GM12801 (cell line): ENCODE data around the gene RTN4RL2.

Experiments used
- CTCF ChIP-seq: IDR thresholded peaks from one replicate; pipeline ENCODE4 v1.5.1; 2011; ENCODE audit warnings: control low read depth; ENCODE audit not compliant: insufficient read length; ENCODE audit errors: extremely low read depth

Gene RTN4RL2

GRCh38 chr11:57460758-57461749 is 726 bp downstream of the RTN4RL2 start:
- no peak for TF ChIP-seq CTCF

GRCh38 chr11:57461841-57462489 is 1.6 kb downstream of the RTN4RL2 start:
- no peak for TF ChIP-seq CTCF

GRCh38 chr11:57462597-57462996 is 2.3 kb downstream of the RTN4RL2 start:
- no peak for TF ChIP-seq CTCF

- TF ChIP-seq CTCF: no peak
These were observed 3.6 kb downstream of the RTN4RL2 start for GRCh38 chr11:57463671-57464538.

GRCh38 chr11:57464539-57465181 is 4.3 kb downstream of the RTN4RL2 start:
- TF ChIP-seq CTCF: no peak

- no peak for TF ChIP-seq CTCF
These were observed 6.4 kb downstream of the RTN4RL2 start for GRCh38 chr11:57466680-57467079.
